HG03045 (cell line): ENCODE results near the gene KCNK5.

Experiments used
- ATAC-seq: cut with Tn5 transposase; IDR thresholded peaks from one replicate; pipeline ENCODE4 v1.9.1; 2021; ENCODE audit warnings: mild to moderate bottlenecking, moderate library complexity; ENCODE audit not compliant: unreplicated experiment

KCNK5 gene

GRCh38 chr6:39217177-39217864 lies 12.0 kb downstream of the KCNK5 start:
- no peak for ATAC-seq

GRCh38 chr6:39215640-39216158 lies 13.6 kb downstream of the KCNK5 start:
- no peak for ATAC-seq

GRCh38 chr6:39214846-39215639 lies 14.2 kb downstream of the KCNK5 start:
- no peak for ATAC-seq

DNA sequence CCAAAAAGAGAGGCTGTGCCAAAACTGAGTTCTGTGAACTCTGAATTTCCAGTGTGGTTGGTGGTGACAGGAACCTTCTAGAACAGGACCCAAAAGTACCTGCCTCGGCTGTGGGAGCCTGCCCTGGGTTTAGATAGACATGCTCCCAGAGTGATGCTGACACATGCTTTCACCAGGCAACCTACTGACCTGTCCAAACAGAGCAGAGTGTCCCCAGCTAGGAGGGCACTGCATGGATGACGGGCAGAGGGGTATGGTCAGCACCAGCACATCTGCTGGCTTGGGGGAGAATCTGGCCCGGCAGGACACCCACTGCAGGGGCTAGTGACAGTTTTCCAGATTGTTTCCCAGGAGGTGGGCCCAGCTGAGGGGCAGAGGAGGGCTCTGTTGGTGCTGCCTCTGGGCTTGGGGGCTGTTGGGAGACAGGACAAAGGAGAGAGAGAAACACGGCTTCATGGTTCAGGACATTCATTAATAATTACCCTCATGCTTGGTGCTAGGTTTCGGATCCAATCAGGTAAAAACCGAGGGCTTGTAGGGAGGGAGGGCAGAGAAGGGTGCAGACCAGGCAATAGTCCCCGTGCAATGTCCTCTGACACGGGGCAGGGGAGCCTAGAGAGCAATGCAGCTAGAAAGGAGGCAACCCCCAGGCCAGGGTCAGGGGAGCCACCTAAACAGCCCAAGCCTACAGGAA lies 15.0 kb downstream of the KCNK5 start:
- no peak for ATAC-seq

- no peak for ATAC-seq
Measured at GRCh38 chr6:39213195-39213920, 15.9 kb downstream of the KCNK5 start.

DNA sequence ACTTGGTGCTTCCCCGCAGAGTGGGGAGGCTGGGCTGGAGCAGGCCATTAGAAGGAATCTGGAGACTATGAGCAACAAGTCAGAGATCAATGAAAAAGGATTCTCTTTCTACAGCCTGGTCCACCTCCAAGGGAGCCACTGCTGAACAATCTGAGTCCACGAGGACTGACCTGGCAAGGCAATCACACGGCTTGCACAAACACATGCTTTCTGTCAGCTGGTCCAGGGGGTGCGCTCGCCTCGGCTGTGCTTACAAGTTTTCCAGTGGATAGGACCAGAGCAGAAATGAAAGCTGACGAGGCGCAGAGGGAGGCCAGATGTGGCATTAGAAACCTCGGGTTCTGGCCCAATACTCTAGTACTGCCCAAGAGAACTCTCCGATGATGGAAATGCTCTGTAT lies 18.1 kb downstream of the KCNK5 start:
- no peak for ATAC-seq

DNA sequence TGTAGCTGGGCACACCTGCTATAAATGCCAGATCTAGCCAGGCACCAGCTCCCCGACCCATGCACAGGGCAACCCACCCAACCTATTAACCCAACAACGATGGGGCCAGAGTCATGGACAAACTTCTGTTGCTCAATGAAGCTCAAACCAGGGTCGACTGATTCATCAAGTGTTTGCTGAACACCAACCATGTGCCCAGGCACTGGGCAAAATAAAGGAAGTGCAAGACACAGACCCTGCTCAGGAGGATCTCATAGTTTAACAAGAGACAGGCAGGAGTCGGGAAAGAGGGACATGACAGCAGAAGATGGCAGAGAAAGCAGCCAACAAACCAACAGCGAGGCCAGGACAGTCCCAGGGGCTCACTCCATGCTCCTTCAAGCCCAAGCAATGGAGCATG lies 18.8 kb downstream of the KCNK5 start:
- no peak for ATAC-seq

- no peak for ATAC-seq
Measured at GRCh38 chr6:39209911-39210310, 19.4 kb downstream of the KCNK5 start.

DNA sequence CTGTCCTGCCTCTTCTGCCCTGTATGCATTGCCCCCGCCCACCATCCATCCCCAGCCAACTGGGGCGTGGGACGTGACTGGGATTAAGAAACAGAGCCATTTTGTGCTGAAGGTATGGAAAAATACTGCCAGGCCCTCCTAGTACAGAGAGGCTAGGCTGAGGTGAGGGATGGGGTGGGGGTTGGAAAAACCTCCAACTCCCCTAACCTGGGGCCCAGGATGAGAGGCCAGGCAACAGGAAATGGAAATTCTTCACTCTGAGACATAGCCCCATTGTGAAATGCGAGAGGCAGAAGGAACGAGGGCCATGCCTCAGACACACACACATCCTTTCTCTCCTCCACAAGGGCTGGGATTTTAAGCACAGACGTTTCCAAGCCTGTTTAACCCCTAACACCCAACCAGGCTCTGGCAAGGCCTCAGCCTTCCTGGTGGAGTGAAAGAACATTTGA lies 19.9 kb downstream of the KCNK5 start:
- no peak for ATAC-seq

GRCh38 chr6:39208223-39208739 lies 21.0 kb downstream of the KCNK5 start:
- no peak for ATAC-seq

DNA sequence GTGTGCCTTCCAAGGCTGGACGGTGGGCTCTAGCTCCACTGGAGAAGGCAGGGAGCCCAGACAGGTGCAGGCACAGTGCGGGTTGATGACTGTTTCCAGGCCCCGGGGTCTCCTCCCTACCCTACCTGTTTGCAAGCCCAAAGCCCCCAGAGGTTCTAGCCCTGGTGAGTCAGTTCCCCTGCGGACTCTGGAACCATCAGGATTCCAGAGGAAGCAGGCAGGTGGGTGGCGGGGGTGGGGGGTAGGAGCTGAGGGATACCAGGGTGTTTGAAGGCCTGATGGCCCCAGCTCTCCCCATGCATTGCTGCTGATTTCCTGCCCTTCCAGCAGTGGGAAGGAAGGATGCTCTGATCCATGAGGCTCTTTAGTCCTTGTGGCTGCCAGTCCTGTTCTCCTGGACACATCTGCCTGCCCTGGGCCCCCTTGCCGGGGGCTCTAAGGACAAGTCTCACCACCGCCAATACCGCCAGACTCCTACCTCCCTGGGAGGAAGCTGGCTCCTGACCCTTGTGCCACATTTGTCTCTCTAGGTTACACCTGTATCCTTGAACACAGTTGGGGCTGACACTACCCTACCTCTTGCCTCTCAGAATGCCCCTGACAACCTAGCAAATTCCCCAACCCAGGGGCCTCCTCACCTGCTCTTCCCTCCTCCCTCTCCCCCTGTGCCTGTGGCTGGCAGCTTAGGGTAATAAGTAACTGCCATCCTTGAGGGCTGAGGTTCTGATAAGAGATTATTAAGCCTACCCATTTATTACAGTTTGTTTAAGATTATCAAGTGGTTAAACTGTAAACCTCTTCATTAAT lies 21.7 kb downstream of the KCNK5 start:
- no peak for ATAC-seq

DNA sequence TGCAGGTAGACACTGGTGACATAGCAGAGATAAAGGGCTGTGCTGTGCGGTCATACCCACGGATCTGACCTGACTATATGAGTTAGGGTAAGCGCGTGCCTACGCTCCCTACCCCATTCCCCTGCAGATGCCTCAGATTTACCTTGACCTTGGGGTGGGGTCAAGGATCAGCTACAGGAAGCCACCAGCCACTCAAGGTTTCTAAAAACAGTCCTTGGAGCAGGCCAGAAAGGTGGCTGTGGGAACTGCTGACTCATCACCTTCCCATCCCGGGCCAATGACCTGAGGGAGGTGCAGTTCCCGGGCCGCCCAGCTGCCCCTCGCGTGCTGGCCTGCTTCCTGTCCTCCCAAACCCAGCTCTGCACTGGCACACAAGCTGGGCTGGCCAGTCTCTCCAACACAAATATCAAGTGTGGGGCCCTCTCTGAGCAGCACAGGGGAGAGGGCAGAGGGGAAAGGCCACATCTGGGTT lies 23.0 kb downstream of the KCNK5 start:
- no peak for ATAC-seq

GRCh38 chr6:39204646-39205244 lies 24.5 kb downstream of the KCNK5 start:
- no peak for ATAC-seq

- no peak for ATAC-seq
Measured at GRCh38 chr6:39204160-39204495, 25.1 kb downstream of the KCNK5 start.

DNA sequence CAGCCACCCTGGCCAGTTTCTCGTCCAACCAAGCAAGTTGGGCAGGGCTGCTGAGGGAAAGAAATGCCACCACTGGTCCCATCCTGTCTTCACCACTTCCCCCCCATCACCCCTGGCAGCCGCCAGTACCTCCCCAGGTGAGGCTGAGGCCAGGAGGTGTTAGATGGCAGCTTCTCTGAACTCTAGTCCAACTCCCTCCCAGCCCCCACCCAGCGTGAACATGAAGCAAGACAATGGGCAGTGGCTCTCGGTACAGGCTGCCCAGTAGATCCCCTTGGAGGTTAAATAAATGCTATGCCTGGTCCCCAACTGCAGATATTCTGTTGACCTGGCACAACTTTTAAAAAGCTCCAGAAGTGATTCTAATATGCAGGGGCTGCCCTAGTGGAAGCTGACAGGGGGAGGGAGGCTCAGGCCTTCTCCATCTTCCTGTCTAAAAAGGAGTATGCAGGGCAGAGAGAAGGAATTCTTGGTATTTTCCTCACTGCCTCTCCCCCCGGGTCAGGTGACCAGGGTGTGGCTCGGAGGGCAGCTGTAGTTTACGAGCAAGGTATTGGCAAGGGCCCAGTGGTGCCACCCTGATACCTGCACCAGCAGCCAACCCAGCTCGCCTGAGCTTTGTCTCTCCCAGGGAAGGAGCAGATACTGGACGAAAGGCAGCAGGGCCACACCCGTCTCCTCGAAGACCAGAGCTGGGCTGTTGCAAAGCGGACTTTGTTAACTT lies 25.7 kb downstream of the KCNK5 start:
- no peak for ATAC-seq

GRCh38 chr6:39202166-39202565 lies 27.1 kb downstream of the KCNK5 start:
- no peak for ATAC-seq

DNA sequence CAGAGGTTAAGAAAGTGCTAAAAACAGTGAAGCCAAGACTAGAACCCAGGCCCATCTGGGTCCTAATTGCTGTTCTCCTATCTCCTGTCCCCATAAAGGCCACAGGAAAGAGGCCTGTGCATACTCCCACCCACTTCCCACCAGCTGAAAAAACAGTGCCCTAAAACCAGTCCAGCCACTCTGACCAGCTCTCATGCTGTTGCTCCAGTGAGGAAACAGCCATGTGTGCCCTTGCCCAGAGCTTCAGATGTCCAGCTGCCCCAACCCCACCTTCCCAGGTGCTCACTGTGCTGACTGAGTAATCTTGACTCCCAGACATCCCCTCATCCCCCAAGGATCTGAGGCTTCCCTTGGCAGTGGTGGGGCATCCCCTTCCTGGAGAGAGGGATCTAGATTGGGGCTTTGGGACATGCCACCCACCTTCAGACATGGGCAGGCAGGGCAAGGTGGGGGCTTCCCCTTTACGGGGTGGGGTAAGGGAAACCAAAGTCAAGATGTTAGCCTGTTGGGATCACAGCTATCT lies 28.7 kb downstream of the KCNK5 start:
- no peak for ATAC-seq

- no peak for ATAC-seq
Measured at GRCh38 chr6:39199976-39200375, 29.3 kb downstream of the KCNK5 start.
